HCT116 (cell line): ENCODE measurements around the gene MCF2L. TPM values are rescaled to one million over a fixed set of nuclear protein-coding genes. Genes with fewer than 3 reads are reported as not detected.

ENCODE experiments used
- ATAC-seq: fragments of 200-7000 bp; cut with Tn5 transposase; 2 replicates; pipeline ENCODE4 v1.9.1; 2020; ENCODE audit warnings: mild to moderate bottlenecking, moderate library complexity
- BruUV-seq: library from RNA; stranded (reverse); fragments of 400-500 nt; replicated peaks from 2 replicates; lab custom pipeline; 2021; lab: Mats Ljungman, UMichigan
- CTCF ChIA-PET: fragments of 300-600 bp; sonication (Branson Sonifier 250); formaldehyde crosslinking; loops from one replicate; lab custom pipeline; 2021; ENCODE audit warnings: antibody characterized with exemption; lab: Charles Lee
- POLR2A ChIA-PET: fragments of 300-600, 350-600 bp; sonication (Branson Sonifier 250); formaldehyde crosslinking; loops from one replicate; lab custom pipeline; 2021; ENCODE audit warnings: antibody characterized with exemption; lab: Charles Lee
- RAD21 ChIA-PET, 2 experiments: fragments of 300-600 bp; sonication (Branson Sonifier 250); formaldehyde crosslinking; loops; one replicate each; lab custom pipeline; 2023; ENCODE audit warnings: low total read pairs in 2 of 2; ENCODE audit not compliant: uncharacterized antibody in 2 of 2, unreplicated experiment in 2 of 2, low non-redundant PET in 1 of 2; lab: Charles Lee
- DNase-seq: peaks from one replicate; pipeline ENCODE4 v3.0.0-alpha.2; 2010; ENCODE audit warnings: low read depth, low spot score
- H2AFZ ChIP-seq: fragments of 200-600 bp; shearing (Covaris generic), sonication (generic); 2 replicates; pipeline ENCODE4 v1.6.1; 2017; ENCODE audit warnings: low read depth, mixed run types, mixed read lengths, antibody characterized with exemption, low read length; ENCODE audit not compliant: poor library complexity, severe bottlenecking
- H3K27ac ChIP-seq: 2 replicates; pipeline ENCODE4 v1.5.1; 2012; ENCODE audit warnings: low read depth, low read length
- H3K27me3 ChIP-seq: fragments of 200-600 bp; sonication (generic); 2 replicates; pipeline ENCODE4 v1.6.1; 2016; ENCODE audit warnings: mixed run types, low read length, mixed read lengths; ENCODE audit not compliant: insufficient read depth
- H3K36me3 ChIP-seq, 2 experiments: fragments of 200-500 bp in 1 of 2; fragments of 200-600 bp in 1 of 2; sonication (Bioruptor generic) in 1 of 2; sonication (generic) in 1 of 2; 2 replicates each; pipeline versions ENCODE4 v1.5.1 to v1.6.1; 2014 to 2016; ENCODE audit warnings: low read length in 2 of 2, inconsistent platforms in 1 of 2, mixed read lengths in 1 of 2, mixed run types in 1 of 2; ENCODE audit not compliant: insufficient read depth in 2 of 2, control insufficient read depth in 1 of 2
- H3K4me1 ChIP-seq, 2 experiments: fragments of 200-600 bp in 1 of 2; sonication (generic) in 1 of 2; 2 replicates each; pipeline versions ENCODE4 v1.5.1 to v1.6.1; 2012 to 2017; ENCODE audit warnings: low read length in 2 of 2, inconsistent platforms in 1 of 2, mild to moderate bottlenecking in 1 of 2, mixed read lengths in 1 of 2, mixed run types in 1 of 2, moderate library complexity in 1 of 2; ENCODE audit not compliant: insufficient read depth in 2 of 2, control insufficient read depth in 1 of 2
- H3K4me2 ChIP-seq: fragments of 200-600 bp; sonication (generic); 2 replicates; pipeline ENCODE4 v1.6.1; 2017; ENCODE audit warnings: mixed run types, low read length, mixed read lengths
- H3K4me3 ChIP-seq, 2 experiments: fragments of 200-600 bp in 1 of 2; sonication (generic) in 1 of 2; replicated peaks in 1 of 2; 2 replicates each; pipeline ENCODE4 v1.5.1; 2011 to 2016; ENCODE audit warnings: low read length in 2 of 2, control low read depth in 1 of 2, low read depth in 1 of 2, mild to moderate bottlenecking in 1 of 2, mixed read lengths in 1 of 2, mixed run types in 1 of 2
- H3K79me2 ChIP-seq: fragments of 200-600 bp; sonication (generic); 2 replicates; pipeline ENCODE4 v1.6.1; 2017; ENCODE audit warnings: mild to moderate bottlenecking, mixed run types, low read length, moderate library complexity, mixed read lengths; ENCODE audit not compliant: insufficient read depth
- H3K9ac ChIP-seq: fragments of 200-600 bp; sonication (generic); 2 replicates; pipeline ENCODE4 v1.6.1; 2016; ENCODE audit warnings: low read length, mixed read lengths
- H3K9me2 ChIP-seq: fragments of 200-600 bp; sonication (generic), shearing (Covaris generic); 2 replicates; pipeline ENCODE4 v1.6.1; 2017; ENCODE audit warnings: mixed run types, mild to moderate bottlenecking, moderate library complexity; ENCODE audit not compliant: insufficient read depth
- H3K9me3 ChIP-seq, 2 experiments: fragments of 200-500 bp in 1 of 2; fragments of 200-600 bp in 1 of 2; sonication (Bioruptor generic) in 1 of 2; sonication (generic) in 1 of 2; 2 replicates each; pipeline ENCODE4 v1.6.1; 2014 to 2017; ENCODE audit warnings: low read length in 2 of 2, mixed read lengths in 2 of 2, inconsistent platforms in 1 of 2, low read depth in 1 of 2, mild to moderate bottlenecking in 1 of 2, mixed run types in 1 of 2, moderate library complexity in 1 of 2; ENCODE audit not compliant: control insufficient read depth in 1 of 2, insufficient read depth in 1 of 2
- H4K20me1 ChIP-seq: fragments of 200-600 bp; sonication (generic), shearing (Covaris generic); 2 replicates; pipeline ENCODE4 v1.6.1; 2017; ENCODE audit warnings: mixed run types, mild to moderate bottlenecking, moderate library complexity; ENCODE audit not compliant: insufficient read depth
- ATF3 ChIP-seq: IDR thresholded peaks from 2 replicates; pipeline ENCODE4 v1.6.1; 2012
- CBX3 ChIP-seq: IDR thresholded peaks from 2 replicates; pipeline ENCODE4 v1.6.1; 2012; ENCODE audit warnings: low read depth
- CEBPB ChIP-seq: IDR thresholded peaks from 2 replicates; pipeline ENCODE4 v1.6.1; 2012; ENCODE audit warnings: low read depth
- CTCF ChIP-seq, 3 experiments: fragments of 200-600 bp in 1 of 3; sonication (generic) in 1 of 3; IDR thresholded peaks in 2 of 3; conservative IDR thresholded peaks in 1 of 3; 2 replicates each; pipeline ENCODE4 v1.5.1; 2012 to 2017; ENCODE audit warnings: low read depth in 2 of 3, low read length in 2 of 3, antibody characterized with exemption in 1 of 3, borderline replicate concordance in 1 of 3, control low read depth in 1 of 3, mild to moderate bottlenecking in 1 of 3, mixed read lengths in 1 of 3, mixed run types in 1 of 3, moderate library complexity in 1 of 3; ENCODE audit not compliant: insufficient read depth in 1 of 3
- ELF1 ChIP-seq: IDR thresholded peaks from 2 replicates; pipeline ENCODE4 v1.6.1; 2012; ENCODE audit warnings: low read depth, borderline replicate concordance
- EZH2 ChIP-seq: fragments of 200-600 bp; sonication (generic); IDR thresholded peaks from 2 replicates; pipeline ENCODE4 v1.6.1; 2017; ENCODE audit warnings: antibody characterized with exemption, mixed run types
- FOSL1 ChIP-seq: IDR thresholded peaks from 2 replicates; pipeline ENCODE4 v1.6.1; 2012; ENCODE audit warnings: low read depth
- POLR2A ChIP-seq: IDR thresholded peaks from 2 replicates; pipeline ENCODE4 v1.7.0; 2011; ENCODE audit warnings: borderline replicate concordance; ENCODE audit not compliant: insufficient read depth, insufficient read length; ENCODE audit errors: extremely low read depth
- POLR2AphosphoS5 ChIP-seq: IDR thresholded peaks from 2 replicates; pipeline ENCODE4 v1.6.1; 2011; ENCODE audit warnings: mild to moderate bottlenecking, low read depth, low read length, moderate library complexity
- SP1 ChIP-seq: IDR thresholded peaks from 2 replicates; pipeline ENCODE4 v1.6.1; 2012; ENCODE audit warnings: low read depth
- SRF ChIP-seq: IDR thresholded peaks from 2 replicates; pipeline ENCODE4 v1.6.1; 2012; ENCODE audit warnings: low read depth
- TCF7L2 ChIP-seq: IDR thresholded peaks from 2 replicates; pipeline ENCODE4 v1.7.0; 2011; ENCODE audit warnings: borderline replicate concordance, inconsistent platforms; ENCODE audit not compliant: insufficient read depth, insufficient read length; ENCODE audit errors: extremely low read depth
- YY1 ChIP-seq: IDR thresholded peaks from 2 replicates; pipeline ENCODE4 v1.6.1; 2011; ENCODE audit warnings: low read length, low read depth, moderate library complexity, mild to moderate bottlenecking; ENCODE audit not compliant: insufficient replicate concordance; ENCODE audit errors: extremely low read depth
- ZBTB33 ChIP-seq: IDR thresholded peaks from 2 replicates; pipeline ENCODE4 v1.6.1; 2011; ENCODE audit warnings: mild to moderate bottlenecking, low read length, moderate library complexity; ENCODE audit not compliant: insufficient replicate concordance; ENCODE audit errors: extremely low read depth
- ZFX ChIP-seq: fragments of 450-650 bp; IDR thresholded peaks from 2 replicates; pipeline ENCODE4 v1.6.1; 2017
- ZNF274 ChIP-seq: fragments of 200-500 bp; sonication (Bioruptor generic); IDR thresholded peaks from 2 replicates; pipeline ENCODE4 v1.6.1; 2014; ENCODE audit warnings: mild to moderate bottlenecking, low read depth, low read length, inconsistent platforms
- intact Hi-C: fragments of 100-400 bp; cut with micrococcal nuclease; formaldehyde crosslinking; loops from 2 replicates; pipeline ENCODE4 v1.10.0; 2022
- total RNA-seq: library from RNA; stranded (reverse); gene quantifications from one replicate; pipeline ENCODE4 v1.2.1, GENCODE V29; 2021; ENCODE audit not compliant: unreplicated experiment

Gene MCF2L
- total RNA-seq, 1 experiment from 2014 or later: 19.3 TPM

- no peaks in the 10 kb centered on the region for H3K9me2 ChIP-seq
- no peaks in the 10 kb centered on the region for H3K79me2 ChIP-seq
- peaks cover 0 to 3% of the 10 kb centered on the region in 2 experiments; a peak in 1 of 4 replicates for H3K4me1 ChIP-seq
- RAD21 ChIA-PET: no interaction called here
- H3K27ac ChIP-seq: no peak overlapping the region
- H3K9ac ChIP-seq: no peak overlapping the region
- CTCF ChIA-PET: interaction anchor here (1.3 kb wide), 1 partner anchor 92 kb away, joined by 4 read pairs; no protein-coding TSS in a partner anchor
- H3K36me3 ChIP-seq: no peaks in the 10 kb centered on the region
- intact Hi-C loops: loop anchor here (5.0 to 10.0 kb wide), 3 partner anchors 87 to 359 kb away; partner anchors contain the start of gene F10
- TF ChIP-seq FOSL1: no peak
- TF ChIP-seq ATF3: no peak
- no peak for TF ChIP-seq YY1
- no peak for TF ChIP-seq ZBTB33
- TF ChIP-seq EZH2: no peak
- no peak for TF ChIP-seq SP1
- TF ChIP-seq SRF: no peak
- TF ChIP-seq CEBPB: no peak
- TF ChIP-seq CTCF (IDR thresholded peaks at IDR 0.05 in 2 of 3, conservative IDR thresholded peaks at IDR 0.05 in 1 of 3; ENCODE audit: borderline replicate concordance in 1 of 3, insufficient read depth in 1 of 3, low read depth in 2 of 3, low read length in 2 of 3): no peak; a peak in 1 of 6 replicates
- TF ChIP-seq ZFX: no peak
- no peak for TF ChIP-seq TCF7L2
- no peak for TF ChIP-seq ZNF274
- TF ChIP-seq POLR2A: no peak
- TF ChIP-seq CBX3: no peak
- no peak for TF ChIP-seq POLR2AphosphoS5
- no peak for TF ChIP-seq ELF1
- ATAC-seq: no peak; the same call in 1 of the 2 replicates
- no peak overlapping the region for H3K4me3 ChIP-seq
- H2AFZ ChIP-seq: no peak overlapping the region
- H3K4me2 ChIP-seq: 0 out of 2 replicates have a peak overlapping the region, but pooled peaks have one; percentile 21
- DNase-seq: no peak
- no peaks in the 10 kb centered on the region for H4K20me1 ChIP-seq
- no peaks in the 10 kb centered on the region for H3K9me3 ChIP-seq
- no TSS peak for BruUV-seq
- H3K27me3 ChIP-seq: no peaks in the 10 kb centered on the region
- POLR2A ChIA-PET: no interaction called here
Measured at GRCh38 chr13:113035213-113035800, 66.3 kb downstream of the MCF2L start.
